Esophagus muscularis mucosa (tissue), 4 donors: Measurements from ENCODE around the gene SHPK. TPM values are rescaled to one million over a fixed set of nuclear protein-coding genes. Genes with fewer than 3 reads are reported as not detected.

Source experiments
- DNase-seq: peaks from one replicate; pipeline ENCODE4 v3.0.0-alpha.2; 2017; ENCODE audit errors: extremely low spot score
- H3K27ac ChIP-seq, 4 donors: fragments of 200-600 bp; sonication (generic); replicated peaks in 1 of 4; 1 replicate in 3 of 4; 2 replicates in 1 of 4; pipeline ENCODE4 v1.5.1; 2016 to 2019; ENCODE audit warnings: mild to moderate bottlenecking in 1 of 4
- H3K27me3 ChIP-seq, 4 donors: fragments of 200-600 bp; sonication (generic); one replicate each; pipeline versions ENCODE4 v1.5.1 to v1.6.0; 2016 to 2019
- H3K36me3 ChIP-seq, 4 donors: fragments of 200-600 bp; sonication (generic); one replicate each; pipeline ENCODE4 v1.5.1; 2016 to 2019
- H3K4me1 ChIP-seq, 4 donors: fragments of 200-600 bp; sonication (generic); one replicate each; pipeline ENCODE4 v1.5.1; 2016 to 2019
- H3K4me3 ChIP-seq, 4 donors: fragments of 200-600 bp; sonication (generic); 1 replicate in 2 of 4; 2 replicates in 2 of 4; pipeline ENCODE4 v1.5.1; 2016 to 2019; ENCODE audit warnings: mild to moderate bottlenecking in 4 of 4, moderate library complexity in 1 of 4
- H3K9me3 ChIP-seq, 4 donors: fragments of 200-600 bp; sonication (generic); 1 replicate in 3 of 4; 2 replicates in 1 of 4; pipeline ENCODE4 v1.5.1; 2016 to 2019
- EP300 ChIP-seq: sonication (generic); formaldehyde crosslinking; IDR thresholded peaks from one replicate; pipeline ENCODE4 v1.6.1; 2017; ENCODE audit warnings: antibody characterized with exemption
- POLR2A ChIP-seq: fragments of 450-650 bp; IDR thresholded peaks from one replicate; pipeline ENCODE4 v1.6.1; 2017; ENCODE audit warnings: antibody characterized with exemption, moderate library complexity, mild to moderate bottlenecking, low read depth
- POLR2AphosphoS5 ChIP-seq, 2 donors: sonication (generic); formaldehyde crosslinking; IDR thresholded peaks; one replicate each; pipeline ENCODE4 v1.6.1; 2017; ENCODE audit warnings: antibody characterized with exemption in 2 of 2
- WGBS: methylation state at CpG from one replicate; pipeline ENCODE4 v1.1.5; 2018; 5-methylcytosine and 5-hydroxymethylcytosine counted together
- intact Hi-C: fragments of 100-400 bp; cut with DNase I; formaldehyde crosslinking; loops from one replicate; pipeline ENCODE4 v1.15.1; 2023
- total RNA-seq, 4 donors: library from RNA; depleted of rRNA; stranded (reverse); fragments of >200 nt; gene quantifications; one replicate each; pipeline versions ENCODE4 v1.1.0 to v1.2.1, GENCODE V29; 2016
- TF ChIP-seq, protein P1 (sequence below), 3 experiments: fragments of 200-600 bp in 2 of 3; fragments of 450-650 bp in 1 of 3; sonication (generic) in 2 of 3; IDR thresholded peaks; one replicate each; pipeline ENCODE4 v1.5.1; 2017 to 2019; ENCODE audit warnings: antibody characterized with exemption in 3 of 3, mild to moderate bottlenecking in 2 of 3, moderate library complexity in 1 of 3

SHPK gene
- total RNA-seq, 4 donors from 2014 or later, result 5.0 to 10.7 (median 5.6) TPM

DNA sequence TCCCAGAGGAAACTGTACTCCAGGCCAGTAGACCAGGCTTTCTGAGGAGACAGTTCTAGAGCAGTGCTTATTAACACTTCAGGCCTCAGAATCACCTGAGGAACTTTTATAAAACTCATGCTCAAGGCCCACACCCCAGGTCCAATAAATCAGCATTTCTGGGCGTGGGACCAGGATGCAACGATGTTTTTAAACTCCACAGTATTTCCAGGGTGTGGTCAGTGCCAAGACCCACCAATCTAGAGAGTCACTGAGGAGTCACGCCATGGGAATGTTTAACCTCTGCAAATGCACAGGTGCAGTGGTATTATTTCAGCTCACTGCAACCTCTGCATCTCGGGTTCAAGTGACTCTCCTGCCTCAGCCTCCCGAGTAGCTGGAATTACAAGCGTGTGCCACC lies 22.9 kb downstream of the SHPK start:
- no peaks in the 10 kb centered on the region for H3K27me3 ChIP-seq
- no peak overlapping the region for H3K4me3 ChIP-seq
- H3K27ac ChIP-seq, result no peak overlapping the region
- 94% methylated on average over 6 of the region's 6 CpGs for WGBS
- no peak for TF ChIP-seq POLR2AphosphoS5 (IDR thresholded peaks at IDR 0.05)
- TF ChIP-seq, protein P1, sequence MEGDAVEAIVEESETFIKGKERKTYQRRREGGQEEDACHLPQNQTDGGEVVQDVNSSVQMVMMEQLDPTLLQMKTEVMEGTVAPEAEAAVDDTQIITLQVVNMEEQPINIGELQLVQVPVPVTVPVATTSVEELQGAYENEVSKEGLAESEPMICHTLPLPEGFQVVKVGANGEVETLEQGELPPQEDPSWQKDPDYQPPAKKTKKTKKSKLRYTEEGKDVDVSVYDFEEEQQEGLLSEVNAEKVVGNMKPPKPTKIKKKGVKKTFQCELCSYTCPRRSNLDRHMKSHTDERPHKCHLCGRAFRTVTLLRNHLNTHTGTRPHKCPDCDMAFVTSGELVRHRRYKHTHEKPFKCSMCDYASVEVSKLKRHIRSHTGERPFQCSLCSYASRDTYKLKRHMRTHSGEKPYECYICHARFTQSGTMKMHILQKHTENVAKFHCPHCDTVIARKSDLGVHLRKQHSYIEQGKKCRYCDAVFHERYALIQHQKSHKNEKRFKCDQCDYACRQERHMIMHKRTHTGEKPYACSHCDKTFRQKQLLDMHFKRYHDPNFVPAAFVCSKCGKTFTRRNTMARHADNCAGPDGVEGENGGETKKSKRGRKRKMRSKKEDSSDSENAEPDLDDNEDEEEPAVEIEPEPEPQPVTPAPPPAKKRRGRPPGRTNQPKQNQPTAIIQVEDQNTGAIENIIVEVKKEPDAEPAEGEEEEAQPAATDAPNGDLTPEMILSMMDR (IDR thresholded peaks at IDR 0.05), result no peak
- no peak for TF ChIP-seq EP300
- no peak for TF ChIP-seq POLR2A
- peaks cover 53 to 99% (median 89%) of the 10 kb centered on the region in 4 donors for H3K36me3 ChIP-seq
- no peak for DNase-seq
- H3K9me3 ChIP-seq, result no peaks in the 10 kb centered on the region
- H3K4me1 ChIP-seq, result no peaks in the 10 kb centered on the region
- intact Hi-C loops, result no loop called here

DNA sequence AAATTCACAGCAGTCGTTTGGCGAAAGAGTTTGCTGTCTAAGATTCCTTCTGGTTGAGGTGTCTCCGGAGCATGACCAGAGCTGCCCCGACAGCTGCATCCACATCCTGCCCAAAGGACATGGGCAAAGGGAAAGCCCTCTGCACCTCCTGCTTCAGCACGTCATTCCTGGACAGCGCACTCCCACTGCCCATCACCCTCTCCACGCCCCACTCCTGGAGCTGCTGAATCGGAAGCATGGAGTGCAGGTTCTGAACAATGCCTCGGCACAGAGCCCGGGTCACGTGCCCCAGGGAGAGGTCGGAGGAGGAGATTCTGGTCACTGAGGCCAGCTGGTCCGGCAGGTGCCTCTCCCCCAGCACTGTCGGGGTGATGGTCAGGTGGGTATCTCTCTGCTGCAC lies 25.5 kb downstream of the SHPK start:
- no peak for TF ChIP-seq POLR2AphosphoS5 (IDR thresholded peaks at IDR 0.05)
- no peak for TF ChIP-seq POLR2A
- TF ChIP-seq EP300, result no peak
- TF ChIP-seq, protein P1 (IDR thresholded peaks at IDR 0.05), result no peak
- peaks cover 44 to 98% (median 89%) of the 10 kb centered on the region in 4 donors for H3K36me3 ChIP-seq
- no peaks in the 10 kb centered on the region for H3K9me3 ChIP-seq
- no peak overlapping the region for H3K27ac ChIP-seq
- 93% methylated on average over 14 of the region's 14 CpGs for WGBS
- no peak for DNase-seq
- intact Hi-C loops, result no loop called here
- no peaks in the 10 kb centered on the region for H3K4me1 ChIP-seq
- no peaks in the 10 kb centered on the region for H3K27me3 ChIP-seq
- no peak overlapping the region for H3K4me3 ChIP-seq

DNA sequence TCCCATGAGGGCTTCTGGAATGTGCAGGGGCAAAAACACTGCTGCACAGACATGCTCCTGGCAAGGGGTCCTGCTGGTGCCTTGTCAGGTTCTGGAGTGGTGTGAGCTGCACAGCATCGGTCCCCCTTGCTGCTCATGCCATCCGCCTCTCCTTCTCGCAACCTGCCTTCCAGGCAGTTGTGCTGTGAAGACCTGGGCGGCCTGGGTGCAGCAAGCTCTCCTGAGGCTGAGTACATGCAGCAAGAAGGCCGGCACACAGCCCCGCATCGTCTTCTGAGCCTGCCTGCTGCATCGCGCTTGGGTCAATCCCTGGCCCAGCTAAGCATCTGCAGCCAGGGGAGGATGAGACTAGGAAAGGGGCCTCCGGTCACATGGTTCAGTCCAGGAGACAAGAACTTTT lies 26.4 kb downstream of the SHPK start:
- DNase-seq, result no peak
- Histone ChIP-seq H3K4me3 (no peak overlapping the region), H3K36me3 (peaks cover 37 to 98% (median 81%) of the 10 kb centered on the region in 4 donors), H3K27me3 (no peaks in the 10 kb centered on the region), H3K4me1 (no peaks in the 10 kb centered on the region), H3K27ac (no peak overlapping the region), H3K9me3 (no peaks in the 10 kb centered on the region)
- TF ChIP-seq EP300 (no peak), POLR2A (no peak), POLR2AphosphoS5 (IDR thresholded peaks at IDR 0.05) (no peak)
- TF ChIP-seq, protein P1 (IDR thresholded peaks at IDR 0.05), result no peak
- intact Hi-C loops, result no loop called here
- 94% methylated on average over 10 of the region's 10 CpGs for WGBS

- TF ChIP-seq EP300 (no peak), POLR2AphosphoS5 (IDR thresholded peaks at IDR 0.05) (no peak), POLR2A (no peak)
- TF ChIP-seq, protein P1 (IDR thresholded peaks at IDR 0.05), result no peak
- intact Hi-C loops, result no loop called here
- no peak overlapping the region for H3K4me3 ChIP-seq
- H3K27me3 ChIP-seq, result no peaks in the 10 kb centered on the region
- peaks cover 12 to 49% (median 35%) of the 10 kb centered on the region in 4 donors for H3K36me3 ChIP-seq
- H3K27ac ChIP-seq, result no peak overlapping the region
- H3K4me1 ChIP-seq, result no peaks in the 10 kb centered on the region
- no peaks in the 10 kb centered on the region for H3K9me3 ChIP-seq
- DNase-seq, result no peak
- 100% methylated on average over 4 of the region's 4 CpGs for WGBS
These were observed 32.2 kb downstream of the SHPK start for GRCh38 chr17:3603870-3604259.

DNA sequence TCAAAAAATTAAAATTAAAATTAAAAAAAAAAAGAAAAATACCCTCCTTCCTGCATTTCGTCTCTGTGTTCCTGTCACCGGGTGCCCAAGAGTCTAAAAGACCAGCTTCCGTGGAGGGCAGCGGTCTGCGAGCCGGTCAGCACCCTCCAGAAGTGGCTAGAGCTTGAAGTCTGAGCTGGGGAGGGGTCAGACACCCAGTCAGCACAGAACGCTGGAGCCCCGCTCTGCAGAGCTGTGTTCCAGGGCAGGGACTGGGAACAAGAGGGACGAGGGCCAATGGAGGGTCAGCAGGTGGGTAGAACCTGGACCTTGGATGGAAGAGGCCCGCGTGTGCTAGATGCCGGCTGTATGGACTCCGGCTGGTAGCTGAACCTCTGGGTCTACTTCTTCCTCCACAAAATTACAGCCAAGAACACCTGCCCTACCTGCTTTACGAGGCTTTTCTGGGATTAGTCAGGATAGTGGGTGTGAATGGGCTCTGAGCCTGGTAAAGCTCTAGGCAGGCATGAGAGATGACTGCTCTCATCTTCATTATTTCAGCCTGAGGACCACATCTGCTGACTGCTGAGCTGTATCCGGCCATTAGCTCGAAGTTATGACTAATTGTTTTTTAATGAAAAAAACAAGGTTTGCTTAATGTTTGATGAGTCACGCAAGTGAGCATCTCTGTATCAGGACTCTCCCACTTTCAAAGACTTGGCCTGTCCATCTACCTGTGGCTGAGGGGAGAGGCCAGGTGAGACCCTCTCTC lies 32.8 kb downstream of the SHPK start:
- Histone ChIP-seq H3K4me3 (no peak overlapping the region), H3K27ac (no peak overlapping the region), H3K27me3 (no peaks in the 10 kb centered on the region), H3K36me3 (peaks cover 6 to 43% (median 30%) of the 10 kb centered on the region in 4 donors), H3K4me1 (no peaks in the 10 kb centered on the region), H3K9me3 (no peaks in the 10 kb centered on the region)
- no peak for DNase-seq
- WGBS, result 89% methylated on average over 17 of the region's 17 CpGs
- intact Hi-C loops, result no loop called here
- TF ChIP-seq EP300 (no peak), POLR2A (no peak), POLR2AphosphoS5 (IDR thresholded peaks at IDR 0.05) (no peak)
- TF ChIP-seq, protein P1 (IDR thresholded peaks at IDR 0.05), result no peak
